ENCODE measurements around the gene REXO1.

Gene REXO1

GRCh38 chr19:1787116-1787515 is 61.2 kb downstream of the REXO1 start:
- no peak for TF ChIP-seq CTCF (IDR thresholded peaks at IDR 0.05)
- Histone ChIP-seq H3K36me3 (ENCODE audit: control insufficient read depth, insufficient read depth, low read length) (no peaks in the 10 kb centered on the region), H3K79me2 (no peaks in the 10 kb centered on the region), H2AFZ (no peak overlapping the region), H3K4me3 (ENCODE audit: low read depth, low read length) (no peak overlapping the region), H3K4me1 (no peaks in the 10 kb centered on the region), H3K4me2 (ENCODE audit: low read length) (no peak overlapping the region), H3K27me3 (ENCODE audit: control insufficient read depth, insufficient read depth, low read length) (peaks cover 3% of the 10 kb centered on the region), H3K9ac (no peak overlapping the region), H3K27ac (no peak overlapping the region), H3K9me3 (ENCODE audit: control insufficient read depth, low read length) (no peaks in the 10 kb centered on the region)

- no peaks in the 10 kb centered on the region for H3K79me2 ChIP-seq
- no peaks in the 10 kb centered on the region for H3K36me3 ChIP-seq (ENCODE audit: control insufficient read depth, insufficient read depth, low read length)
- no peak overlapping the region for H2AFZ ChIP-seq
- no peak overlapping the region for H3K4me2 ChIP-seq (ENCODE audit: low read length)
- H3K9ac ChIP-seq, result no peak overlapping the region
- H3K27me3 ChIP-seq (ENCODE audit: control insufficient read depth, insufficient read depth, low read length), result peaks cover 3% of the 10 kb centered on the region
- H3K27ac ChIP-seq, result no peak overlapping the region
- no peaks in the 10 kb centered on the region for H3K4me1 ChIP-seq
- H3K9me3 ChIP-seq (ENCODE audit: control insufficient read depth, low read length), result no peaks in the 10 kb centered on the region
- no peak overlapping the region for H3K4me3 ChIP-seq (ENCODE audit: low read depth, low read length)
- no peak for TF ChIP-seq CTCF (IDR thresholded peaks at IDR 0.05)
Measured at GRCh38 chr19:1786668-1787067, 61.6 kb downstream of the REXO1 start.

GRCh38 chr19:1785310-1785709 is 63.0 kb downstream of the REXO1 start:
- no peaks in the 10 kb centered on the region for H3K4me1 ChIP-seq
- no peak overlapping the region for H3K27ac ChIP-seq
- no peak overlapping the region for H3K4me3 ChIP-seq (ENCODE audit: low read depth, low read length)
- H3K9me3 ChIP-seq (ENCODE audit: control insufficient read depth, low read length), result no peaks in the 10 kb centered on the region
- no peak overlapping the region for H2AFZ ChIP-seq
- peaks cover 3% of the 10 kb centered on the region for H3K27me3 ChIP-seq (ENCODE audit: control insufficient read depth, insufficient read depth, low read length)
- no peak for TF ChIP-seq CTCF (IDR thresholded peaks at IDR 0.05)
- no peak overlapping the region for H3K9ac ChIP-seq
- no peak overlapping the region for H3K4me2 ChIP-seq (ENCODE audit: low read length)
- no peaks in the 10 kb centered on the region for H3K79me2 ChIP-seq
- H3K36me3 ChIP-seq (ENCODE audit: control insufficient read depth, insufficient read depth, low read length), result no peaks in the 10 kb centered on the region

GRCh38 chr19:1783874-1784273 is 64.4 kb downstream of the REXO1 start:
- Histone ChIP-seq H3K27ac (no peak overlapping the region), H3K9me3 (ENCODE audit: control insufficient read depth, low read length) (no peaks in the 10 kb centered on the region), H3K4me2 (ENCODE audit: low read length) (no peak overlapping the region), H2AFZ (no peak overlapping the region), H3K4me1 (no peaks in the 10 kb centered on the region), H3K36me3 (ENCODE audit: control insufficient read depth, insufficient read depth, low read length) (no peaks in the 10 kb centered on the region), H3K79me2 (no peaks in the 10 kb centered on the region), H3K4me3 (ENCODE audit: low read depth, low read length) (no peak overlapping the region), H3K9ac (no peak overlapping the region), H3K27me3 (ENCODE audit: control insufficient read depth, insufficient read depth, low read length) (peaks cover 3% of the 10 kb centered on the region)
- no peak for TF ChIP-seq CTCF (IDR thresholded peaks at IDR 0.05)

- Histone ChIP-seq H3K79me2 (no peaks in the 10 kb centered on the region), H3K36me3 (ENCODE audit: control insufficient read depth, insufficient read depth, low read length) (no peaks in the 10 kb centered on the region), H3K27ac (no peak overlapping the region), H3K9ac (no peak overlapping the region), H3K27me3 (ENCODE audit: control insufficient read depth, insufficient read depth, low read length) (peaks cover 3% of the 10 kb centered on the region), H2AFZ (no peak overlapping the region), H3K4me3 (ENCODE audit: low read depth, low read length) (no peak overlapping the region), H3K4me2 (ENCODE audit: low read length) (no peak overlapping the region), H3K9me3 (ENCODE audit: control insufficient read depth, low read length) (no peaks in the 10 kb centered on the region), H3K4me1 (no peaks in the 10 kb centered on the region)
- no peak for TF ChIP-seq CTCF (IDR thresholded peaks at IDR 0.05)
Measured at GRCh38 chr19:1783354-1783753, 64.9 kb downstream of the REXO1 start.
